Hepatocyte (in vitro differentiated cells): ENCODE measurements around the gene SFMBT2. TPM values are rescaled to one million over a fixed set of nuclear protein-coding genes. Genes with fewer than 3 reads are reported as not detected.

Experiments
- DNase-seq: peaks from one replicate; pipeline ENCODE4 v3.0.0-alpha.2; 2016; ENCODE audit warnings: low spot score
- H2AFZ ChIP-seq: fragments of 200-600 bp; sonication (generic); 2 replicates; pipeline ENCODE4 v1.6.0; 2016; ENCODE audit warnings: antibody characterized with exemption, mild to moderate bottlenecking
- H3K27ac ChIP-seq: fragments of 200-600 bp; sonication (generic); 2 replicates; pipeline ENCODE4 v1.5.1; 2016; ENCODE audit warnings: mild to moderate bottlenecking
- H3K27me3 ChIP-seq: fragments of 200-600 bp; sonication (generic); 2 replicates; pipeline ENCODE4 v1.6.1; 2016
- H3K36me3 ChIP-seq: fragments of 200-600 bp; sonication (generic); replicated peaks from 2 replicates; pipeline ENCODE4 v1.5.1; 2016; ENCODE audit warnings: low read depth; ENCODE audit not compliant: insufficient read depth
- H3K4me1 ChIP-seq: fragments of 200-600 bp; sonication (generic); 2 replicates; pipeline ENCODE4 v1.5.1; 2016; ENCODE audit warnings: mild to moderate bottlenecking, moderate library complexity; ENCODE audit not compliant: insufficient read depth
- H3K4me2 ChIP-seq: fragments of 200-600 bp; sonication (generic); 2 replicates; pipeline ENCODE4 v1.6.0; 2016
- H3K4me3 ChIP-seq: fragments of 200-600 bp; sonication (generic); 2 replicates; pipeline ENCODE4 v1.5.1; 2016; ENCODE audit warnings: mild to moderate bottlenecking
- H3K79me2 ChIP-seq: fragments of 200-600 bp; sonication (generic); 2 replicates; pipeline ENCODE4 v1.6.0; 2017; ENCODE audit warnings: mild to moderate bottlenecking
- H3K9me2 ChIP-seq: fragments of 200-600 bp; sonication (generic); replicated peaks from 2 replicates; pipeline ENCODE4 v1.6.0; 2017; ENCODE audit warnings: mild to moderate bottlenecking; ENCODE audit not compliant: insufficient read depth
- H3K9me3 ChIP-seq: fragments of 200-600 bp; sonication (generic); 2 replicates; pipeline ENCODE4 v1.5.1; 2016; ENCODE audit warnings: low read depth, mild to moderate bottlenecking
- H4K20me1 ChIP-seq: fragments of 200-600 bp; sonication (generic); 2 replicates; pipeline ENCODE4 v1.6.0; 2016; ENCODE audit warnings: mild to moderate bottlenecking; ENCODE audit not compliant: insufficient read depth, poor library complexity, severe bottlenecking
- EZH2 ChIP-seq: fragments of 200-600 bp; sonication (generic); IDR thresholded peaks from 2 replicates; pipeline ENCODE4 v1.6.1; 2016; ENCODE audit warnings: antibody characterized with exemption, mild to moderate bottlenecking, borderline replicate concordance
- EZH2phosphoT487 ChIP-seq: fragments of 200-600 bp; sonication (generic); IDR thresholded peaks from one replicate; pipeline ENCODE4 v1.6.1; 2018; ENCODE audit warnings: antibody characterized with exemption, mild to moderate bottlenecking, low read depth, moderate library complexity; ENCODE audit not compliant: unreplicated experiment, severe bottlenecking
- WGBS: methylation state at CpG from one replicate; pipeline ENCODE4 v1.1.6; 2016; ENCODE audit warnings: low lambda C conversion rate; ENCODE audit errors: missing lambda C conversion rate; 5-methylcytosine and 5-hydroxymethylcytosine counted together
- polyA plus RNA-seq: library from polyadenylated mRNA; unstranded; fragments of >200 nt; fragmentation: Nextera tagmentation; extraction: Ambion mirVana; gene quantifications from 2 replicates; pipeline ENCODE4 v1.2.1, GENCODE V29; 2016
- total RNA-seq: library from RNA; depleted of rRNA; stranded (reverse); fragments of >200 nt; gene quantifications from 2 replicates; pipeline ENCODE4 v1.2.3, GENCODE V29; 2014
- TF ChIP-seq, protein P1 (sequence below): fragments of 200-600 bp; sonication (generic); IDR thresholded peaks from 2 replicates; pipeline ENCODE4 v1.5.1; 2016; ENCODE audit warnings: antibody characterized with exemption, mild to moderate bottlenecking; ENCODE audit not compliant: poor library complexity

Gene SFMBT2
- total and polyA plus RNA-seq, 2 experiments from 2014 or later = 1.1 to 3.8 TPM

DNA sequence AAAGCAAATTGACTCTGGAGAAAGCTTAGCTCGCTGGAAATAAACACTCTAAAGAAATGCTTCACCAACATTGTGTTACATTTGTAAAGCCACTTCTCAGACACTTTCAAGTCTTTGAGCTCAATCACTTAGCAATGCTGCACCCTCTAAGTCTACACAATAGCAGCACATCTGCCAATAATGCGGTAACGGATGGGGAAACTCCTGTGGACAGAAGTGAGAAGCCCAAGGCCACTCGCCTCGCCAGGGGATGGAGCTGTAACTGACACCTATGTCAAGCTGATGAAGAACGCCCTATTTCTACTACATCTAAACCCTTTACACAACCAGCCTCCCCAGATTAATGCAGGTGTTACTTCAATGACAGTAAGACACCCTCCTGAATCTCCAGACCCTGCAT lies 167.7 kb downstream of the SFMBT2 start:
- Histone ChIP-seq H3K4me3 (no peak overlapping the region), H3K36me3 (no peaks in the 10 kb centered on the region), H3K4me2 (no peak overlapping the region), H3K4me1 (no peaks in the 10 kb centered on the region), H3K9me3 (no peaks in the 10 kb centered on the region), H4K20me1 (no peaks in the 10 kb centered on the region), H3K27me3 (no peaks in the 10 kb centered on the region), H3K9me2 (no peaks in the 10 kb centered on the region), H2AFZ (no peak overlapping the region), H3K79me2 (no peaks in the 10 kb centered on the region), H3K27ac (no peak overlapping the region)
- DNase-seq = no peak
- TF ChIP-seq, protein P1, sequence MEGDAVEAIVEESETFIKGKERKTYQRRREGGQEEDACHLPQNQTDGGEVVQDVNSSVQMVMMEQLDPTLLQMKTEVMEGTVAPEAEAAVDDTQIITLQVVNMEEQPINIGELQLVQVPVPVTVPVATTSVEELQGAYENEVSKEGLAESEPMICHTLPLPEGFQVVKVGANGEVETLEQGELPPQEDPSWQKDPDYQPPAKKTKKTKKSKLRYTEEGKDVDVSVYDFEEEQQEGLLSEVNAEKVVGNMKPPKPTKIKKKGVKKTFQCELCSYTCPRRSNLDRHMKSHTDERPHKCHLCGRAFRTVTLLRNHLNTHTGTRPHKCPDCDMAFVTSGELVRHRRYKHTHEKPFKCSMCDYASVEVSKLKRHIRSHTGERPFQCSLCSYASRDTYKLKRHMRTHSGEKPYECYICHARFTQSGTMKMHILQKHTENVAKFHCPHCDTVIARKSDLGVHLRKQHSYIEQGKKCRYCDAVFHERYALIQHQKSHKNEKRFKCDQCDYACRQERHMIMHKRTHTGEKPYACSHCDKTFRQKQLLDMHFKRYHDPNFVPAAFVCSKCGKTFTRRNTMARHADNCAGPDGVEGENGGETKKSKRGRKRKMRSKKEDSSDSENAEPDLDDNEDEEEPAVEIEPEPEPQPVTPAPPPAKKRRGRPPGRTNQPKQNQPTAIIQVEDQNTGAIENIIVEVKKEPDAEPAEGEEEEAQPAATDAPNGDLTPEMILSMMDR = no peak
- TF ChIP-seq EZH2phosphoT487 = no peak
- TF ChIP-seq EZH2 = no peak
- WGBS = 97% methylated on average over 6 of the region's 6 CpGs

DNA sequence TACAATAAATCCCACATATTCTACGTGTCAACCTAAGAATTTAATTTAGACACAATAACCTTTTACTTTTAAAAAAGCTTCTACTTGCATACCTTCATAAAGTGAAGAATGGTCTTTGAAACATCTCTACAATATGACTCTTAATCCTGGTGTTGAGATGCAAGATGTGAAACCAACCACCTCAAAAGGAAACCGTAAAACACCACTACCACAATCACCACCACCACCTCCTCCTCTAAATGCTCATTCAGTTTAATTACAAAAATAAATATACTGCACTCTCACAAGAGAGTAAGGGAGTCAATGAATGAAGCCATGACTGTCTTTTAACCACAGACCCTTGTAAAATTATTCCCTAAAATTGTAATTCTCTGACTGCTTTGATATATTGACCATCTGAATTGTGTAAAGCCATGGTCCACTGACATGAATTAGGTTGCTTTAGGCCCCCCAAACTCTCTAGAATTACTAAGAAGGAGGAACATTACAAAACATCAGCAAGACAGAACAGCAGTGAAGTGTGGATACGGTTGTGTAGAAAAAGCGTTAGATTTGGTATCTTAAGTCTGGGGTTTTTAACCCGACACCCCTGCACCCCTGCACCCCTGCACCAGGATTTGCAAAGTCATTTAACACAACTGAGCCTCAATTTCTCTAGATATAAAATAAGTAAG lies 171.4 kb downstream of the SFMBT2 start:
- DNase-seq = no peak
- TF ChIP-seq, protein P1 = no peak
- TF ChIP-seq EZH2 = no peak
- no peak for TF ChIP-seq EZH2phosphoT487
- Histone ChIP-seq H4K20me1 (no peaks in the 10 kb centered on the region), H3K79me2 (no peaks in the 10 kb centered on the region), H2AFZ (no peak overlapping the region), H3K4me1 (no peaks in the 10 kb centered on the region), H3K9me2 (no peaks in the 10 kb centered on the region), H3K9me3 (no peaks in the 10 kb centered on the region), H3K36me3 (no peaks in the 10 kb centered on the region), H3K27ac (no peak overlapping the region), H3K4me3 (no peak overlapping the region), H3K27me3 (no peaks in the 10 kb centered on the region), H3K4me2 (no peak overlapping the region)
- 78% methylated on average over 5 of the region's 5 CpGs for WGBS

DNA sequence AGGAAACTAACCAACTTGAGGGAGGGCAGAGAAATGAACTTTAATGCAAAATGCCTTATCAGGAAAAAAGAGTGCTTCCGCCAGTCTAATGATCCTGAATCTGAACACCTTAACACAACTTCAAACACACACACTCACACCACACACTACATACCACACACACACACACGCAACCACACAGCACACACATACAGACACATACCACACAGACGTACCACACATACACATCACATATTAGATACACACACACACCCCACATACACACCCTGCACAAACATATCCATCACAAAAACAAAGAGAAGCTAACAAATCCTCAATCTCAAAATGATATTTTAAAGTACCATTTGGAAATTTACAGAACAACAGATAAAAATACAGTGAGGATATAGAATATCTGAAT lies 175.5 kb downstream of the SFMBT2 start:
- Histone ChIP-seq H3K4me2 (no peak overlapping the region), H3K27ac (no peak overlapping the region), H3K36me3 (no peaks in the 10 kb centered on the region), H3K79me2 (no peaks in the 10 kb centered on the region), H3K4me1 (peaks cover 8% of the 10 kb centered on the region), H3K9me2 (no peaks in the 10 kb centered on the region), H3K4me3 (no peak overlapping the region), H3K27me3 (no peaks in the 10 kb centered on the region), H2AFZ (no peak overlapping the region), H4K20me1 (no peaks in the 10 kb centered on the region), H3K9me3 (no peaks in the 10 kb centered on the region)
- WGBS = 99% methylated on average over 3 of the region's 3 CpGs
- TF ChIP-seq EZH2phosphoT487 (no peak), EZH2 (no peak)
- TF ChIP-seq, protein P1 = no peak
- no peak for DNase-seq
